GM15510 (cell line): Measurements from ENCODE around the gene VSIG4.

Experiments
- POLR2A ChIP-seq: IDR thresholded peaks from 3 replicates; pipeline ENCODE4 v1.6.1; 2011; ENCODE audit warnings: borderline replicate concordance; ENCODE audit not compliant: insufficient read length; ENCODE audit errors: extremely low read depth

Gene VSIG4

GRCh38 chrX:65987811-65988210 is 52.1 kb downstream of the VSIG4 start:
- no peak for TF ChIP-seq POLR2A

- no peak for TF ChIP-seq POLR2A
These were observed 53.8 kb downstream of the VSIG4 start for GRCh38 chrX:65985922-65986588.

GRCh38 chrX:65985211-65985610 is 54.7 kb downstream of the VSIG4 start:
- no peak for TF ChIP-seq POLR2A

- no peak for TF ChIP-seq POLR2A
These were observed 63.7 kb downstream of the VSIG4 start for GRCh38 chrX:65976161-65976560.
